ENCODE data around the gene FBXO17. TPM values are rescaled to one million over a fixed set of nuclear protein-coding genes. Genes with fewer than 3 reads are reported as not detected.

Gene FBXO17
- 11.3 TPM for polyA plus RNA-seq (2013, experiment 1 of 2)
- polyA plus RNA-seq (2013, experiment 2 of 2), result 11.4 TPM

GRCh38 chr19:38975214-38975860, at the start of gene FBXO17:
FBXO17 (minus strand) TSS chr19:38975742; CDS start chr19:38950319, 25,423 bp downstream.
- peak within 1 kb of the TSS; percentile 74 for H3K4me3 ChIP-seq (ENCODE audit: low read length)
- H3K79me1 ChIP-seq (ENCODE audit: low read length), result peaks cover 2% of the 10 kb centered on the region
- peak within 1 kb of the TSS; percentile 42 for H2BK15ac ChIP-seq (replicated peaks; ENCODE audit: low read depth)
- peak within 1 kb of the TSS; percentile 74 for H2BK120ac ChIP-seq (ENCODE audit: low read depth, low read length)
- peak; percentile 72 for DNase-seq
- H3K79me2 ChIP-seq (ENCODE audit: control insufficient read depth, insufficient read depth, low read length), result no peaks in the 10 kb centered on the region
- peak within 1 kb of the TSS; percentile 92 for H3K56ac ChIP-seq (ENCODE audit: low read length)
- H4K5ac ChIP-seq (ENCODE audit: low read length), result peak within 1 kb of the TSS; percentile 1
- H3K9ac ChIP-seq (ENCODE audit: low read length), result peak within 1 kb of the TSS; percentile 89
- H2AK5ac ChIP-seq (ENCODE audit: low read length), result no peak within 1 kb of the TSS
- peak within 1 kb of the TSS; percentile 99 for H3K18ac ChIP-seq (ENCODE audit: low read length)
- peak within 1 kb of the TSS; percentile 42 for H4K8ac ChIP-seq (ENCODE audit: low read depth, low read length)
- peak within 1 kb of the TSS; percentile 72 for H3K4ac ChIP-seq (ENCODE audit: low read depth, low read length)
- H3K27ac ChIP-seq (ENCODE audit: low read depth, low read length), result peak within 1 kb of the TSS; percentile 70
- H3K27me3 ChIP-seq (ENCODE audit: insufficient read depth, low read length, poor library complexity), result peaks cover 2% of the 10 kb centered on the region
- peak within 1 kb of the TSS; percentile 82 for H2BK5ac ChIP-seq (ENCODE audit: low read length)
- peak within 1 kb of the TSS; percentile 23 for H3K4me2 ChIP-seq (ENCODE audit: low read length)
- H3K4me1 ChIP-seq (ENCODE audit: control insufficient read depth, low read depth, low read length), result peaks cover 4% of the 10 kb centered on the region
- WGBS (ENCODE audit: extremely low coverage, insufficient coverage, low lambda C conversion rate), result no CpG with 5 or more reads among the region's 63 CpGs
- peak within 1 kb of the TSS; percentile 74 for H3K23ac ChIP-seq (ENCODE audit: low read length)
- no peaks in the 10 kb centered on the region for H3K36me3 ChIP-seq (ENCODE audit: control insufficient read depth, insufficient read depth, low read length)

- Histone ChIP-seq H3K4ac (ENCODE audit: low read depth, low read length) (no peak overlapping the region), H2AK5ac (ENCODE audit: low read length) (no peak overlapping the region), H3K36me3 (ENCODE audit: control insufficient read depth, insufficient read depth, low read length) (peaks cover under 1% of the 10 kb centered on the region), H3K56ac (ENCODE audit: low read length) (no peak overlapping the region), H3K9ac (ENCODE audit: low read length) (no peak overlapping the region), H3K27ac (ENCODE audit: low read depth, low read length) (no peak overlapping the region), H3K4me2 (ENCODE audit: low read length) (no peak overlapping the region), H2BK5ac (ENCODE audit: low read length) (no peak overlapping the region), H2BK120ac (ENCODE audit: low read depth, low read length) (no peak overlapping the region), H3K18ac (ENCODE audit: low read length) (no peak overlapping the region), H3K4me3 (ENCODE audit: low read length) (no peak overlapping the region), H3K79me2 (ENCODE audit: control insufficient read depth, insufficient read depth, low read length) (no peaks in the 10 kb centered on the region), H4K5ac (ENCODE audit: low read length) (no peak overlapping the region), H2BK15ac (replicated peaks; ENCODE audit: low read depth) (no peak overlapping the region), H3K79me1 (ENCODE audit: low read length) (no peaks in the 10 kb centered on the region), H3K23ac (ENCODE audit: low read length) (no peak overlapping the region), H3K27me3 (ENCODE audit: insufficient read depth, low read length, poor library complexity) (no peaks in the 10 kb centered on the region), H3K4me1 (ENCODE audit: control insufficient read depth, low read depth, low read length) (no peaks in the 10 kb centered on the region), H4K8ac (ENCODE audit: low read depth, low read length) (no peak overlapping the region)
- no peak for DNase-seq
- no CpG with 5 or more reads among the region's 14 CpGs for WGBS (ENCODE audit: extremely low coverage, insufficient coverage, low lambda C conversion rate)
Observed at GRCh38 chr19:39024875-39025641, 49.5 kb upstream of the FBXO17 start.

DNA sequence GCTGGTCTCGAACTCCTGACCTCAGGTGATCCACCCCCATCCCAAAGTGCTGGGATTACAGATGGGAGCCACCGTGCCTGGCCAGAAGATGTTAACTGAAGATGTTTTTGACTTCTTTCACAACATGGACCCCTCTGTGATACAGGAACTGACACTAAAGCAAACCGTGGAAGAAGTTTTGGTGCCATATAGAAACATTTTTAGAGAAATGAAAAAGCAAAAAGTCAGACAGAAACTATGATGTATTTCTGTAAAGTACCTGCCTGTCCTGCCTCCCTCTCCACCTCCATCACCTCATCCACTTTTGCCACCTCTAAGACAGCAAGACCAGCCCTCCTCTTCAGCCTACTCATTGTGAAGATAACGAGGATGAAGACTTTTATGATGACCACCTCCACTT, 45.5 kb upstream of the FBXO17 start:
- no peak overlapping the region for H3K4me3 ChIP-seq (ENCODE audit: low read length)
- no peaks in the 10 kb centered on the region for H3K4me1 ChIP-seq (ENCODE audit: control insufficient read depth, low read depth, low read length)
- H3K23ac ChIP-seq (ENCODE audit: low read length), result no peak overlapping the region
- no peak overlapping the region for H4K5ac ChIP-seq (ENCODE audit: low read length)
- no peaks in the 10 kb centered on the region for H3K79me1 ChIP-seq (ENCODE audit: low read length)
- no peak overlapping the region for H2BK5ac ChIP-seq (ENCODE audit: low read length)
- no peak overlapping the region for H3K18ac ChIP-seq (ENCODE audit: low read length)
- WGBS (ENCODE audit: extremely low coverage, insufficient coverage, low lambda C conversion rate), result no CpG with 5 or more reads among the region's 4 CpGs
- no peak overlapping the region for H3K27ac ChIP-seq (ENCODE audit: low read depth, low read length)
- H4K8ac ChIP-seq (ENCODE audit: low read depth, low read length), result no peak overlapping the region
- no peak for DNase-seq
- H3K9ac ChIP-seq (ENCODE audit: low read length), result no peak overlapping the region
- H3K27me3 ChIP-seq (ENCODE audit: insufficient read depth, low read length, poor library complexity), result no peaks in the 10 kb centered on the region
- H2BK15ac ChIP-seq (replicated peaks; ENCODE audit: low read depth), result no peak overlapping the region
- H3K79me2 ChIP-seq (ENCODE audit: control insufficient read depth, insufficient read depth, low read length), result no peaks in the 10 kb centered on the region
- no peak overlapping the region for H3K4ac ChIP-seq (ENCODE audit: low read depth, low read length)
- no peak overlapping the region for H2AK5ac ChIP-seq (ENCODE audit: low read length)
- H2BK120ac ChIP-seq (ENCODE audit: low read depth, low read length), result no peak overlapping the region
- no peaks in the 10 kb centered on the region for H3K36me3 ChIP-seq (ENCODE audit: control insufficient read depth, insufficient read depth, low read length)
- H3K4me2 ChIP-seq (ENCODE audit: low read length), result no peak overlapping the region
- no peak overlapping the region for H3K56ac ChIP-seq (ENCODE audit: low read length)

- H3K18ac ChIP-seq (ENCODE audit: low read length), result no peak overlapping the region
- no peak for DNase-seq
- H3K4me1 ChIP-seq (ENCODE audit: control insufficient read depth, low read depth, low read length), result no peaks in the 10 kb centered on the region
- no peak overlapping the region for H4K5ac ChIP-seq (ENCODE audit: low read length)
- no peak overlapping the region for H3K9ac ChIP-seq (ENCODE audit: low read length)
- no peaks in the 10 kb centered on the region for H3K27me3 ChIP-seq (ENCODE audit: insufficient read depth, low read length, poor library complexity)
- H3K4ac ChIP-seq (ENCODE audit: low read depth, low read length), result no peak overlapping the region
- H3K79me2 ChIP-seq (ENCODE audit: control insufficient read depth, insufficient read depth, low read length), result no peaks in the 10 kb centered on the region
- no peak overlapping the region for H2AK5ac ChIP-seq (ENCODE audit: low read length)
- no peak overlapping the region for H4K8ac ChIP-seq (ENCODE audit: low read depth, low read length)
- H3K4me3 ChIP-seq (ENCODE audit: low read length), result no peak overlapping the region
- H3K56ac ChIP-seq (ENCODE audit: low read length), result no peak overlapping the region
- no peak overlapping the region for H2BK120ac ChIP-seq (ENCODE audit: low read depth, low read length)
- H3K79me1 ChIP-seq (ENCODE audit: low read length), result no peaks in the 10 kb centered on the region
- no peak overlapping the region for H3K23ac ChIP-seq (ENCODE audit: low read length)
- no peaks in the 10 kb centered on the region for H3K36me3 ChIP-seq (ENCODE audit: control insufficient read depth, insufficient read depth, low read length)
- H3K27ac ChIP-seq (ENCODE audit: low read depth, low read length), result no peak overlapping the region
- H3K4me2 ChIP-seq (ENCODE audit: low read length), result no peak overlapping the region
- no CpG with 5 or more reads among the region's 4 CpGs for WGBS (ENCODE audit: extremely low coverage, insufficient coverage, low lambda C conversion rate)
- no peak overlapping the region for H2BK5ac ChIP-seq (ENCODE audit: low read length)
- no peak overlapping the region for H2BK15ac ChIP-seq (replicated peaks; ENCODE audit: low read depth)
Observed at GRCh38 chr19:39017646-39018045, 42.1 kb upstream of the FBXO17 start.

DNA sequence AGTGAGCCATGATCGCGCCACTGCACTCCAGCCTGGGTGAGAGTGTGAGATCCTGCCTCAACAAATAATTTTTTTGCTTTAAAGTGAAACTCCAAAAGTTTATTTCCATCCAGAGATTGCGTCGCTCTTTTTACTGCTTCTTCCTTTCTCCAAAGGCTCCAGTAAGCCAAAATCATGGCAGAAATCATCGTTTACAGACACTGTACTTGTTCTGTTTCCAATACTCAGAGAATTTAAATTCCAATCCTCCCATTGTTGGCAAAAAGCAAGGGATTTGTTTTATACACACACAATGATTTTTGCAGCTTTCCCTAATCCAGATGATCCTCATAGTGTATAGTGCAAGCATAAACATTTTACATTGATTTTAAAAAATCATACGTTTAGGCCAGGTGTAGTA, 41.5 kb upstream of the FBXO17 start:
- Histone ChIP-seq H4K5ac (ENCODE audit: low read length) (no peak overlapping the region), H3K4me1 (ENCODE audit: control insufficient read depth, low read depth, low read length) (no peaks in the 10 kb centered on the region), H4K8ac (ENCODE audit: low read depth, low read length) (no peak overlapping the region), H3K27ac (ENCODE audit: low read depth, low read length) (no peak overlapping the region), H3K56ac (ENCODE audit: low read length) (no peak overlapping the region), H3K23ac (ENCODE audit: low read length) (no peak overlapping the region), H3K79me1 (ENCODE audit: low read length) (no peaks in the 10 kb centered on the region), H3K4ac (ENCODE audit: low read depth, low read length) (no peak overlapping the region), H3K36me3 (ENCODE audit: control insufficient read depth, insufficient read depth, low read length) (no peaks in the 10 kb centered on the region), H2BK15ac (replicated peaks; ENCODE audit: low read depth) (no peak overlapping the region), H3K79me2 (ENCODE audit: control insufficient read depth, insufficient read depth, low read length) (no peaks in the 10 kb centered on the region), H3K4me3 (ENCODE audit: low read length) (no peak overlapping the region), H2BK5ac (ENCODE audit: low read length) (no peak overlapping the region), H3K18ac (ENCODE audit: low read length) (no peak overlapping the region), H3K4me2 (ENCODE audit: low read length) (no peak overlapping the region), H3K27me3 (ENCODE audit: insufficient read depth, low read length, poor library complexity) (no peaks in the 10 kb centered on the region), H2AK5ac (ENCODE audit: low read length) (no peak overlapping the region), H3K9ac (ENCODE audit: low read length) (no peak overlapping the region), H2BK120ac (ENCODE audit: low read depth, low read length) (no peak overlapping the region)
- WGBS (ENCODE audit: extremely low coverage, insufficient coverage, low lambda C conversion rate), result no CpG with 5 or more reads among the region's 6 CpGs
- no peak for DNase-seq
